ENCODE results near the gene GPHN.

The GPHN gene

DNA sequence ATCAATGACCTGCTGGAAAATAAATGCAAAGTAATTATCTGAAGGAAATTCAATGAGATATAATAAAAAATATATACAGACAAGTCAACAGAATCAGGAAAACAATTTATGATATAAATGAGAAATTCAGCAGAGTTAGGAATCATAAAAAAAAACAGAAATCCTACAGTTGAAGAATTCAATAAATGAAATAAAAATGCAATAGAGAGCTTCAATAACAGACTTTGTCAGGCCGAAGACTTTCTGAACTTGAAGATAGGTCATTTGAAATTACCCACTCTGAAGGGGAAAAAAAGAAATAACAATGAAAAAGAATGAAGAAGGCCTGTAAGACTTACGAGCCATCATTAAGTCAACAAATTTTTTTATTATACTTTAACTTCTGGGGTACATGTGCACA, 665.8 kb downstream of the GPHN start:
- FAIRE-seq: no peak

- FAIRE-seq: no peak
Measured at GRCh38 chr14:67186172-67186768, 678.3 kb downstream of the GPHN start.

- no peak for FAIRE-seq
Measured at GRCh38 chr14:67186789-67187584, 679.0 kb downstream of the GPHN start.

DNA sequence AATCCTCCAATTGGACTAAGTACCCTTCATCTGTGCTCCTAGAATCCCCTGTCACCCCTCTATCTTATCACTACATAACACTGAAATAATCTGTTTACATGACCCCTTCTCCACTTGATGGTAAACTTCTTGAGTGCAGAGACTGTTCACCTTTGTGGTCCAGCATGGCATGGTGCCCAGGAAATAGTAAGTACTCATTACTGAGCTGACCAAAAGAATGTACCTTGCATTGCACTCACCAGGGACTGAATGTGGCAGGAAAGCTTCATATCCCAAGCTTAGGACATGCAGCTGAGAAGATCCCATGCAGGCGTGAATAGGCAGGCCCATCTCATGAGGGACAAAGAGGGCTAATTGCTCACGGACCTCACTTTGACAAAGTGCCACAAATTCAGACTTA, 679.9 kb downstream of the GPHN start:
- FAIRE-seq: no peak

- FAIRE-seq: no peak
Measured at GRCh38 chr14:67188326-67188725, 680.4 kb downstream of the GPHN start.

DNA sequence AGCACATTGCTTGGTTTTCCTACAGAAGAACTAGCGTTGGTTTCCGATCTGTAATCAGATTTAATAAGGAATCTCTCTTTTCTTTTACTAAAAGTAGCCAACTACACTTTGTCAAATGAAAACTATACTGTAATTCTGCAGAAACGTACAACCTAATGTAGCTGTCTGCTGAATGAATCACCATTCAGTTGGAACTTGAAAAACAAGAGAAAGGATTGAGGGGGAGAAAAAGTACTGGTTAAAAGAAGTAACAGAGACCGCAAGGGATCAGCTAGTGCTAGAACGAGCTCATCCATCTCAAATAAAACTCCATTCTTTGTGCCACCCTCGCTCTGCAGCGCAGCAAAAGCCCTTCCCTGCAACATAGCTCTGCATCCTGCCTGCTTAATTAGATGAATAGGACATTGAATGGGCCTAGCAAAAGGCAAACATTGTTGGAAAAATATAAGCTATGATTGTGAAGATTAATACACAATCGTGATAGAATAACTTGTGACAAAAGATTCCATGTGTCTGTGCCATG, 683.9 kb downstream of the GPHN start:
- no peak for FAIRE-seq

DNA sequence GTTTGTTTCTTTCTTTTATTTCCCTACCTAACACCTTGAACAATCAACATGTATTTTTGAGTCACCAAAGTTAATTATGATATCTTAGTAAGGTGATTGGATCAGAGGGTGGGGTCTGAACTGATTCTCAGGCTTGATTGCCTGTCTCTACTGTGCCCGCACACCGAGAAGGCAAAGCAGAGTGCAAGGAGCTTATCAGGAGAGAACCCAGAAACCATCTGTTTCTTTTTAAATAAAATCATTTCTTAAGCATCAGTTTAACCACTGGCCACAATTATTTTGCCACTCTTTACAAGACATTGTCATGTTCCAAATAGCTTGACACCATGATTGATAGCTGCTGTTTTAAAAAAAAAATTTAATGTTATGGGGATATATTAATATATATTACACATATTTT, 684.4 kb downstream of the GPHN start:
- no peak for FAIRE-seq

DNA sequence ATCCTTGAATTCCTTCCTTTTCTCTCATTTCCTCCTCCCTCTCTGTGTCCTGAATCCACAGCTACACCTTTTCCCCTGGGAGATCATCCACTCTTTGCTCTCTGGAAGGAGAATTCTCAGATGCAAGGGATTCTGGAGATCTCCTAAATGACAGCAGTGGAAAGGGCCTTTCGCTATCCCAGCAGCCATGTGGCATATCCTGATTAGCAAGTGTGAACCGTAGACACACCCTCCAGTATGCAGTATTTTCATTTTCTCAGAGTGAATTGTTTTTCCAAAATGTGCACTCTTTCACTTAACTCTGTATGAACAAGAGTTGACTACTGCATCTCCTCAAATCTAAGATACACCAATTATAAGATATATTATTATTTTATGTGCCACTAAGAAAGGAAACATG, 687.3 kb downstream of the GPHN start:
- no peak for FAIRE-seq

GRCh38 chr14:67199016-67199415, 691.1 kb downstream of the GPHN start:
- no peak for FAIRE-seq

GRCh38 chr14:67207810-67208209, 699.9 kb downstream of the GPHN start:
- FAIRE-seq: no peak

- no peak for FAIRE-seq
Measured at GRCh38 chr14:67218126-67218525, 710.2 kb downstream of the GPHN start.

- FAIRE-seq: no peak
Measured at GRCh38 chr14:67221248-67221981, 713.5 kb downstream of the GPHN start.

DNA sequence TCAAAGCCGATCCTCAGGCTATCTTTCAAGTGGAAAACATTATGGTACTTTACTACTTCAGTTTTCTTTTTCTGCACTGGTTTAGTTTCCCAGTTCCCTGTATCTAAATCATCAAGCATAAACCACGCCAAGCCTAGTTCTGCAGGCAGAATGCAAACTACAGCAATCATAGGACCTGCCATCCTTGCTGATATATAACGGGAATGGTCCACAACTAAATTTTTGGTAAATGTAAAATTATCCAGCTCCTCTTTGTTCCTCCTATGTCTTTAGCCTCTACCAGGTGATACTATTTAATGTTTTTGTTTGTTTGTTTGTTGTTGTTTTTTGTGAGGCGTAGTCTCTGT, 714.0 kb downstream of the GPHN start:
- FAIRE-seq: no peak

- FAIRE-seq: no peak
Measured at GRCh38 chr14:67225523-67225922, 717.6 kb downstream of the GPHN start.

GRCh38 chr14:67228325-67228984, 720.5 kb downstream of the GPHN start:
- no peak for FAIRE-seq

Data from TTC549 (cell line).